ENCODE data around the gene PIEZO2. TPM values are rescaled to one million over a fixed set of nuclear protein-coding genes. Genes with fewer than 3 reads are reported as not detected.

The PIEZO2 gene
- total RNA-seq, 6 experiments from 2014 or later, result not detected

GRCh38 chr18:10900435-10900834 lies 248.9 kb downstream of the PIEZO2 start:
- Mint-ChIP-seq H3K36me3 (ENCODE audit: low read depth) (no peaks in the 10 kb centered on the region), H3K27ac (no peak overlapping the region), H3K27me3 (ENCODE audit: insufficient read depth) (peaks cover 5% of the 10 kb centered on the region), H3K4me1 (ENCODE audit: low read depth) (no peaks in the 10 kb centered on the region), H3K9me3 (no peaks in the 10 kb centered on the region), H3K4me3 (no peak overlapping the region)
- no peak for TF ChIP-seq CTCF (IDR thresholded peaks at IDR 0.05)
- no peak for DNase-seq

- no peak for TF ChIP-seq CTCF (IDR thresholded peaks at IDR 0.05)
- Mint-ChIP-seq H3K27ac (no peak overlapping the region), H3K9me3 (no peaks in the 10 kb centered on the region), H3K4me3 (no peak overlapping the region), H3K4me1 (ENCODE audit: low read depth) (no peaks in the 10 kb centered on the region), H3K27me3 (ENCODE audit: insufficient read depth) (peaks cover 5% of the 10 kb centered on the region), H3K36me3 (ENCODE audit: low read depth) (no peaks in the 10 kb centered on the region)
- DNase-seq, result no peak
Measured at GRCh38 chr18:10899481-10899880, 249.9 kb downstream of the PIEZO2 start.

GRCh38 chr18:10898417-10898974 lies 250.9 kb downstream of the PIEZO2 start:
- Mint-ChIP-seq H3K36me3 (ENCODE audit: low read depth) (no peaks in the 10 kb centered on the region), H3K27me3 (ENCODE audit: insufficient read depth) (peaks cover 8% of the 10 kb centered on the region), H3K27ac (no peak overlapping the region), H3K9me3 (no peaks in the 10 kb centered on the region), H3K4me3 (no peak overlapping the region), H3K4me1 (ENCODE audit: low read depth) (no peaks in the 10 kb centered on the region)
- no peak for DNase-seq
- no peak for TF ChIP-seq CTCF (IDR thresholded peaks at IDR 0.05)

- no peak overlapping the region for H3K4me3 Mint-ChIP-seq
- DNase-seq, result no peak
- no peak overlapping the region for H3K27ac Mint-ChIP-seq
- H3K36me3 Mint-ChIP-seq (ENCODE audit: low read depth), result no peaks in the 10 kb centered on the region
- peaks cover 4% of the 10 kb centered on the region for H3K27me3 Mint-ChIP-seq (ENCODE audit: insufficient read depth)
- no peak for TF ChIP-seq CTCF (IDR thresholded peaks at IDR 0.05)
- no peaks in the 10 kb centered on the region for H3K9me3 Mint-ChIP-seq
- no peaks in the 10 kb centered on the region for H3K4me1 Mint-ChIP-seq (ENCODE audit: low read depth)
Measured at GRCh38 chr18:10896851-10897250, 252.5 kb downstream of the PIEZO2 start.

GRCh38 chr18:10895976-10896375 lies 253.4 kb downstream of the PIEZO2 start:
- no peak for DNase-seq
- Mint-ChIP-seq H3K4me3 (no peak overlapping the region), H3K4me1 (ENCODE audit: low read depth) (no peaks in the 10 kb centered on the region), H3K27ac (no peak overlapping the region), H3K27me3 (ENCODE audit: insufficient read depth) (peaks cover 4% of the 10 kb centered on the region), H3K36me3 (ENCODE audit: low read depth) (no peaks in the 10 kb centered on the region), H3K9me3 (no peaks in the 10 kb centered on the region)
- no peak for TF ChIP-seq CTCF (IDR thresholded peaks at IDR 0.05)

GRCh38 chr18:10894501-10894900 lies 254.9 kb downstream of the PIEZO2 start:
- Mint-ChIP-seq H3K4me1 (ENCODE audit: low read depth) (no peaks in the 10 kb centered on the region), H3K27ac (no peak overlapping the region)

More at GRCh38 chr18:10894501-10894900, 254.9 kb downstream of the PIEZO2 start:
- H3K4me3 Mint-ChIP-seq, result no peak overlapping the region; the same call in 1 of the 2 replicates
- H3K27me3 Mint-ChIP-seq (ENCODE audit: insufficient read depth), result peaks cover 4% of the 10 kb centered on the region
- no peak for TF ChIP-seq CTCF (IDR thresholded peaks at IDR 0.05)
- no peak for DNase-seq
- H3K9me3 Mint-ChIP-seq, result no peaks in the 10 kb centered on the region
- no peaks in the 10 kb centered on the region for H3K36me3 Mint-ChIP-seq (ENCODE audit: low read depth)

Data from HFFc6 (cell line).